NCI-H128 (cell line): ENCODE data around the gene COG8.
A peak's percentile ranks its signal among the peaks of the same experiment; 100 is the strongest.
"Not testable (repeated sequence)": the region's sequence is repeated elsewhere in the genome, so short reads cannot be mapped to it uniquely, and the experiment has no call there.

Source experiments
- DNase-seq: peaks from one replicate; lab custom pipeline; 2025; ENCODE audit not compliant: unreplicated experiment; lab: John Stamatoyannopoulos, UW

COG8 gene

GRCh38 chr16:69339289-69340094, at the start of gene COG8, which contains the start of gene NIP7:
COG8 (minus strand) TSS chr16:69339564; CDS start chr16:69339552, 12 bp downstream.
NIP7 (plus strand) TSS chr16:69339772; CDS start chr16:69339830, 58 bp downstream.
- DNase-seq: peak; percentile 92

GRCh38 chr16:69386596-69386995, 47.2 kb upstream of the COG8 start:
- DNase-seq: no peak

GRCh38 chr16:69384974-69385373, 45.6 kb upstream of the COG8 start:
- DNase-seq: no peak

- DNase-seq: no peak
Observed at GRCh38 chr16:69382421-69382820, 43.1 kb upstream of the COG8 start.

GRCh38 chr16:69381231-69381630, 41.9 kb upstream of the COG8 start:
- no peak for DNase-seq

- no peak for DNase-seq
Observed at GRCh38 chr16:69378760-69379159, 39.4 kb upstream of the COG8 start.

- DNase-seq: no peak
Observed at GRCh38 chr16:69378036-69378435, 38.7 kb upstream of the COG8 start.

GRCh38 chr16:69376393-69377059, 37.2 kb upstream of the COG8 start:
- no peak for DNase-seq

GRCh38 chr16:69373019-69373418, 33.7 kb upstream of the COG8 start:
- no peak for DNase-seq

GRCh38 chr16:69371564-69371963, 32.2 kb upstream of the COG8 start:
- DNase-seq: no peak

- DNase-seq: no peak
Observed at GRCh38 chr16:69368866-69369265, 29.5 kb upstream of the COG8 start.

GRCh38 chr16:69367980-69368379, 28.6 kb upstream of the COG8 start:
- DNase-seq: no peak

GRCh38 chr16:69366431-69366830, 27.1 kb upstream of the COG8 start:
- no peak for DNase-seq

GRCh38 chr16:69365901-69366300, 26.5 kb upstream of the COG8 start:
- DNase-seq: no peak

- no peak for DNase-seq
Observed at GRCh38 chr16:69364088-69364487, 24.7 kb upstream of the COG8 start.

GRCh38 chr16:69363281-69363717, 23.9 kb upstream of the COG8 start:
- DNase-seq: no peak

- DNase-seq: not testable (repeated sequence)
Observed at GRCh38 chr16:69360070-69360469, 20.7 kb upstream of the COG8 start.

- no peak for DNase-seq
Observed at GRCh38 chr16:69351309-69352027, 12.1 kb upstream of the COG8 start, which contains the start of gene TMED6. TMED6 (minus strand) TSS chr16:69351786; CDS start chr16:69351753, 33 bp downstream.

- no peak for DNase-seq
Observed at GRCh38 chr16:69350536-69351133, 11.3 kb upstream of the COG8 start.

- DNase-seq: no peak
Observed at GRCh38 chr16:69349536-69349935, 10.2 kb upstream of the COG8 start.

- no peak for DNase-seq
Observed at GRCh38 chr16:69348222-69348621, 8.9 kb upstream of the COG8 start.
